Measurements from ENCODE around the gene MGAT1. TPM values are rescaled to one million over a fixed set of nuclear protein-coding genes. Genes with fewer than 3 reads are reported as not detected.
A peak's percentile ranks its signal among the peaks of the same experiment; 100 is the strongest.

Gene MGAT1
- total RNA-seq, 4 donors from 2014 or later = 102 to 155 (median 144) TPM

DNA sequence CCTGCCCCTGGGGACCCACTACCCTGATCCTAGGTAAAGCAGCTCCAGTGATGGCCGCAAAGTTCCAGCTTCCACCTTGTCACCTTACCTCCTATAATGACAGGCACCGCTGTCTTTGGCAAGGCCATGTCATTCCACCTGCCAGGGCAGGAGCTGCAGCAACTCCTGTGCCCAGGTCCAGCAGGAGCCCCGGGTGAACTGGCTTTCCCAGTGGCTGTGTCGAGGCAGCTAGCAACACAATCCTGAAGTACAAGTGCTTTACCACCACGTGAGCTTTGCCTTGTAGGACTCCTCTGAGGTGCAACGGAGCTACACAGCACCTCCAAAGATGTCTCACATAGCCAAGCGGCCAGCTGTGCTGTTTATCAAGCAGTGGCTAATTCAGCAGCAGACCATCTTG, 20.7 kb upstream of the MGAT1 start:
- Histone ChIP-seq H3K27me3 (no peaks in the 10 kb centered on the region), H3K4me3 (no peak overlapping the region), H3K27ac (peak overlapping the region in 1 of 4 donors; percentile 54), H3K36me3 (no peaks in the 10 kb centered on the region), H3K9me3 (no peaks in the 10 kb centered on the region), H3K4me1 (peaks cover 0 to 18% (median 7%) of the 10 kb centered on the region in 4 donors)
- no peak for DNase-seq
- TF ChIP-seq POLR2A (IDR thresholded peaks at IDR 0.05) = no peak
- TF ChIP-seq, protein P1, sequence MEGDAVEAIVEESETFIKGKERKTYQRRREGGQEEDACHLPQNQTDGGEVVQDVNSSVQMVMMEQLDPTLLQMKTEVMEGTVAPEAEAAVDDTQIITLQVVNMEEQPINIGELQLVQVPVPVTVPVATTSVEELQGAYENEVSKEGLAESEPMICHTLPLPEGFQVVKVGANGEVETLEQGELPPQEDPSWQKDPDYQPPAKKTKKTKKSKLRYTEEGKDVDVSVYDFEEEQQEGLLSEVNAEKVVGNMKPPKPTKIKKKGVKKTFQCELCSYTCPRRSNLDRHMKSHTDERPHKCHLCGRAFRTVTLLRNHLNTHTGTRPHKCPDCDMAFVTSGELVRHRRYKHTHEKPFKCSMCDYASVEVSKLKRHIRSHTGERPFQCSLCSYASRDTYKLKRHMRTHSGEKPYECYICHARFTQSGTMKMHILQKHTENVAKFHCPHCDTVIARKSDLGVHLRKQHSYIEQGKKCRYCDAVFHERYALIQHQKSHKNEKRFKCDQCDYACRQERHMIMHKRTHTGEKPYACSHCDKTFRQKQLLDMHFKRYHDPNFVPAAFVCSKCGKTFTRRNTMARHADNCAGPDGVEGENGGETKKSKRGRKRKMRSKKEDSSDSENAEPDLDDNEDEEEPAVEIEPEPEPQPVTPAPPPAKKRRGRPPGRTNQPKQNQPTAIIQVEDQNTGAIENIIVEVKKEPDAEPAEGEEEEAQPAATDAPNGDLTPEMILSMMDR (IDR thresholded peaks at IDR 0.05) = no peak

DNA sequence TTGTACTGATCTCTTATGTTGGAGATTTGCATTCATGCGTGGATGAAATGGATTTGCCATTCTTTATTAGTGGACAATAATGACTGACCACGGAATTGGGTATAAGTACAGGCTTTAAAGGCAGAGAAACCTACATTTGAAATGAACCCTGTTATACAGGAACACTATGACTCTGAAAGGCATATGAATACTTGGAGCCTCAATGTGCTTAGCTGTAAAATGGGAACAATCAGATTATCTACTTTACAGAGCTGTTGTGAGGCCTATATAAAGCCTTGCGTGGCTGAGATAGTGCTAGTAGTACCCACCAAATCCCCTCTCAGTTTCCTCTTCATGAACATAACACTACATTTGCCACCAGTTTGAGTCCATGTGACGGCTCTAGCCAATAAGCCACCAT, 18.9 kb upstream of the MGAT1 start:
- Histone ChIP-seq H3K27ac (peak overlapping the region; percentile 26 to 76 (median 68)), H3K4me1 (peaks cover 0 to 16% (median 9%) of the 10 kb centered on the region in 4 donors), H3K4me3 (no peak overlapping the region), H3K27me3 (no peaks in the 10 kb centered on the region), H3K9me3 (no peaks in the 10 kb centered on the region), H3K36me3 (no peaks in the 10 kb centered on the region)
- no peak for TF ChIP-seq POLR2A (IDR thresholded peaks at IDR 0.05)
- TF ChIP-seq, protein P1 (IDR thresholded peaks at IDR 0.05) = no peak
- no peak for DNase-seq

DNA sequence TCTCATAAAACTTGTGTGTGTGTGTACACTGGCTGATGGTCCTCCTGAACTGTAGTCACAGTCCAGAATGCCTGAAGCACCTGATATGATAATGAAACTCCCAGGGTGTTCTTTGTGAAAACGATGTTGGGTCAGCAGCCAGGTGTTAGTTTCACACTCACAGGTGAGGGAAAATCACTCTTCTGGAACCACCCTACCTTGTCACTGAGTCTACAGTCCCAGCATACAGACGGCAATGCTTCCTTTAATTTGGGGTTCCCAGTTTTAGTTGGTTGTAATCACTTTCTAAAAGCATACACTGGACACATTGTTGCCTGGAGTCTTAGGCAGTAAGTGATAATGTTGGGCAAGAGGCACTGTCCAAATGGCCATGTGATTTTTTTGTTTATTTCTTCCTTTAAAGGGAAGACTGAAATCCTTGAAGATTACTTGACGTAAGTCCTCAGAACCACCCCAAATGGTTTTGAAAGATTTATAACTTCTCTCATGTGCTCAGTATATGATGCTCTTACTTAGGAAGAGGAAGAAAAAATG, 18.2 kb upstream of the MGAT1 start:
- Histone ChIP-seq H3K27ac (peak overlapping the region; percentile 57 to 79 (median 75)), H3K36me3 (no peaks in the 10 kb centered on the region), H3K4me3 (no peak overlapping the region), H3K4me1 (peaks cover 0 to 12% (median 6%) of the 10 kb centered on the region in 4 donors), H3K27me3 (no peaks in the 10 kb centered on the region), H3K9me3 (no peaks in the 10 kb centered on the region)
- TF ChIP-seq POLR2A (IDR thresholded peaks at IDR 0.05) = no peak
- TF ChIP-seq, protein P1 (IDR thresholded peaks at IDR 0.05) = no peak
- peak in 1 of 3 donors; percentile 20 for DNase-seq

DNA sequence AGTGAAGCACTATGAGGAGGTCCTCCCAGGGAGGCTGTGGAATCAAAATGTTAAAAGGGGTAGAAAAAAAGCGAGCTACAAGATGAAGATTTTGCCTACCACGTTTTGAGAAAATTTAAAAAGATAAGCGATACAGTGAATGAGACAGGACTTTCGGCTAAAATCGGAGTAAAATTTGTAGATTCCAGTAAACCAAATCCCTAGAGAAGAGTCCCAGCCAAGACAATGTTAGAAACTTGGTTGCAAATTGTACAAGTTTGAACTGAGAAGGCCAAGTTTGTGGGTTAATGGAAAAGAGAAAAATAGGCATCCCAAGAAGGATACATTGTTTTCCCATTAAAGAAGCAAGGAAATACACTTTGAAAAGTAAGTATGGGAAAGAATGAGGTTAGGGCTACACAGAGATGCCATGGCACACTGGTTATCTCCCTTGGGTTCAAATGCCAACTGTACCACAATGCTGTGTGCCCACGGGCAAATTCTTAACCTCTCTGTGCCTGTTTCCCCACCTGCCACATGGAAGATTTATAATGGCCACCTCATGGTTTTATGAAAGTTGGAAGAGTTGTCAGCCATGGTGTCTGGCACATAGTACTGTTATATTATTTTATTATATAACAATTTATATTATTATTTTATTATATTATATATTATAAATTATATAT, 16.2 kb upstream of the MGAT1 start:
- peak overlapping the region in 1 of 4 donors; percentile 3 for H3K27ac ChIP-seq
- no peaks in the 10 kb centered on the region for H3K27me3 ChIP-seq
- no peaks in the 10 kb centered on the region for H3K36me3 ChIP-seq
- H3K4me1 ChIP-seq = peaks cover 0 to 12% (median 0%) of the 10 kb centered on the region in 4 donors
- no peak for DNase-seq
- H3K9me3 ChIP-seq = no peaks in the 10 kb centered on the region
- TF ChIP-seq POLR2A (IDR thresholded peaks at IDR 0.05) = no peak
- TF ChIP-seq, protein P1 (IDR thresholded peaks at IDR 0.05) = no peak
- no peak overlapping the region for H3K4me3 ChIP-seq

DNA sequence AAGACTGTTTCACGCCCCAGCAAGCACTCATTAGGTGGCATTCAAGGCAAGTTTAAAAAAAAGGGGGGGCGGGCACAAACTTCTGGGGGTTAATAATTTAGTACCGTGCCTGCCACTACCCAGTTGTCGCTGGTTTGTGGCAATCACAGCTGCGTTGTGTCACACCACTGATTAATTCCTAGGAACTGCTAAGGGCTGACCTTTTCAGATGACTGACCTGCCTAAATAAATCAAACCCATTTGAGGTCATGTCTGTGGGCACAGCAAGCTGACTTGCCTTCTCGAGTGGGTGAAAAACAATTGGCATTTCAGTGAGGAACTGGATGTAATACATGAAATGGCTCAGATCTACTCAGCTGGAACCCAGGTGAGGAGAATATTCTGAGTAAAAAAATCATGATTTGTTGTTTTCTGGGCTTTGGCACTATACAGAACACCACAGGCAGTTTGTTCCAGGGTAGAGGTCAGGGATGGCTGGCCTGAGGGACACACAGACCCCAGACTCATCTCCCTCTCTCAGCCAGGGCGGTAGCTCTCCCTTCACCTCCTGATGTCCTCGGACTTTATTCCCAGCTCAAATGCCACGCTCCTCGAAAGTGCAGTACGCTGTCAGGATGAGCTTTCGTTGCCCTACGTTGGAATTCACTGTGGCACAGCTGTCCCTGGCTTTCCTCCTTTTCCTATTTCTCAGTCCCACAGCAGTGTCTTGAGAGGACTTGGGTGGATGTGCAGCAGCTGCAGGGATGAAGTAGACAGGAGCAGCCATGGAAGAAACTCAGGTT, 15.5 kb upstream of the MGAT1 start:
- Histone ChIP-seq H3K4me1 (peaks cover 0 to 12% (median 0%) of the 10 kb centered on the region in 4 donors), H3K27ac (peak overlapping the region in 3 of 4 donors; percentile 3 to 25 (median 12)), H3K4me3 (no peak overlapping the region), H3K9me3 (no peaks in the 10 kb centered on the region), H3K27me3 (no peaks in the 10 kb centered on the region), H3K36me3 (no peaks in the 10 kb centered on the region)
- DNase-seq = peak in 1 of 3 donors; percentile 14
- no peak for TF ChIP-seq POLR2A (IDR thresholded peaks at IDR 0.05)
- TF ChIP-seq, protein P1 (IDR thresholded peaks at IDR 0.05) = no peak

All from Peyer's patch (tissue), 4 donors.